K562 (cell line): ENCODE data around the gene SOCS3. TPM values are rescaled to one million over a fixed set of nuclear protein-coding genes. Genes with fewer than 3 reads are reported as not detected.

ENCODE experiments used
- ATF3 ChIP-seq, 2 experiments: fragments of 450-650 bp in 1 of 2; sonication (generic) in 1 of 2; formaldehyde crosslinking in 1 of 2; IDR thresholded peaks in 1 of 2; conservative IDR thresholded peaks in 1 of 2; 2 replicates each; pipeline versions ENCODE4 v1.6.1 to v1.8.1; 2016 to 2023; ENCODE audit warnings: mild to moderate bottlenecking in 2 of 2, moderate library complexity in 2 of 2, inconsistent platforms in 1 of 2, missing genetic modification reagents in 1 of 2
- CCNT2 ChIP-seq: IDR thresholded peaks from 2 replicates; pipeline ENCODE4 v1.6.1; 2011; ENCODE audit warnings: borderline replicate concordance, low read depth, mild to moderate bottlenecking, moderate library complexity, mixed read lengths, low read length; ENCODE audit not compliant: insufficient read length; ENCODE audit errors: extremely low read depth
- CTBP1 ChIP-seq: fragments of 450-650 bp; IDR thresholded peaks from 2 replicates; pipeline ENCODE4 v1.6.1; 2016; ENCODE audit warnings: borderline replicate concordance
- EHMT2 ChIP-seq: fragments of 450-650 bp; IDR thresholded peaks from 2 replicates; pipeline ENCODE4 v1.6.1; 2018; ENCODE audit warnings: antibody characterized with exemption
- HDGF ChIP-seq: fragments of 450-650 bp; IDR thresholded peaks from 2 replicates; pipeline ENCODE4 v1.6.1; 2016
- HMGN3 ChIP-seq: IDR thresholded peaks from 2 replicates; pipeline ENCODE4 v1.6.1; 2011; ENCODE audit warnings: borderline replicate concordance, low read depth, mild to moderate bottlenecking, mixed read lengths, low read length; ENCODE audit not compliant: insufficient read length; ENCODE audit errors: extremely low read depth
- KDM2B ChIP-seq: fragments of 250-450 bp; sonication (Bioruptor Pico); IDR thresholded peaks from 2 replicates; pipeline ENCODE4 v1.8.0; 2021; ENCODE audit warnings: mild to moderate bottlenecking, moderate library complexity
- NR2C2 ChIP-seq, 2 experiments: fragments of 200-800 bp in 1 of 2; sonication (Bioruptor generic) in 1 of 2; sonication (generic) in 1 of 2; formaldehyde crosslinking in 1 of 2; IDR thresholded peaks; 2 replicates each; pipeline versions ENCODE4 v1.6.1 to v1.8.0; 2016 to 2022; ENCODE audit warnings: mild to moderate bottlenecking in 1 of 2, missing compliant biosample characterization in 1 of 2, missing genetic modification characterization in 1 of 2, missing genetic modification reagents in 1 of 2
- PHF8 ChIP-seq: fragments of 200-600 bp; sonication (generic); IDR thresholded peaks from 2 replicates; pipeline ENCODE4 v1.6.1; 2012; ENCODE audit warnings: mixed run types, mild to moderate bottlenecking, inconsistent platforms, low read length, moderate library complexity, borderline replicate concordance
- POLR2B ChIP-seq: fragments of 450-650 bp; IDR thresholded peaks from 2 replicates; pipeline ENCODE4 v1.6.1; 2018; ENCODE audit warnings: low read depth; ENCODE audit not compliant: partially characterized antibody
- RB1 ChIP-seq: fragments of 450-650 bp; IDR thresholded peaks from 2 replicates; pipeline ENCODE4 v1.6.1; 2017; ENCODE audit warnings: low read depth, mild to moderate bottlenecking
- RFX1 ChIP-seq: fragments of 450-650 bp; IDR thresholded peaks from 2 replicates; pipeline ENCODE4 v1.6.1; 2016; ENCODE audit warnings: mild to moderate bottlenecking, moderate library complexity
- SRF ChIP-seq, 2 experiments: fragments of 250-450, 450-650 bp in 1 of 2; sonication (Bioruptor Pico) in 1 of 2; sonication (generic) in 1 of 2; formaldehyde crosslinking; IDR thresholded peaks; 2 replicates each; pipeline versions ENCODE4 v1.5.0 to v1.5.1; 2020 to 2022; ENCODE audit warnings: mild to moderate bottlenecking in 1 of 2, missing genetic modification reagents in 1 of 2
- SRSF3 ChIP-seq: fragments of 200-400 bp; formaldehyde crosslinking; IDR thresholded peaks from 2 replicates; pipeline ENCODE4 v1.6.1; 2016; ENCODE audit warnings: mild to moderate bottlenecking, low read length, moderate library complexity; ENCODE audit not compliant: insufficient read depth
- TCF15 ChIP-seq: fragments of 250-450 bp; sonication (Bioruptor Pico); IDR thresholded peaks from 2 replicates; pipeline ENCODE4 v1.8.0; 2022; ENCODE audit warnings: moderate library complexity, mild to moderate bottlenecking, inconsistent platforms
- VEZF1 ChIP-seq: fragments of 200-800 bp; sonication (Bioruptor generic); IDR thresholded peaks from 2 replicates; pipeline ENCODE4 v1.6.1; 2017; ENCODE audit warnings: missing genetic modification characterization, missing compliant biosample characterization
- ZFX ChIP-seq: sonication (generic); formaldehyde crosslinking; IDR thresholded peaks from 2 replicates; pipeline ENCODE4 v1.8.0; 2022; ENCODE audit warnings: mild to moderate bottlenecking, missing genetic modification reagents, moderate library complexity
- ZNF217 ChIP-seq: sonication (generic); formaldehyde crosslinking; IDR thresholded peaks from 2 replicates; pipeline ENCODE4 v1.8.0; 2022; ENCODE audit warnings: mild to moderate bottlenecking, missing genetic modification reagents
- ZNF316 ChIP-seq: fragments of 450-650 bp; IDR thresholded peaks from 2 replicates; pipeline ENCODE4 v1.6.1; 2016
- polyA plus RNA-seq, 8 experiments: library from polyadenylated mRNA; depleted of rRNA in 4 of 8; stranded (reverse) in 5 of 8; unstranded in 3 of 8; fragments of >200 nt; fragmentation: Nextera tagmentation in 2 of 8; fragmentation: Illumina TruSeq in 1 of 8; extraction: Ambion mirVana in 2 of 8; extraction: Trizol in 1 of 8; gene quantifications; 2 replicates each; pipeline versions ENCODE4 v1.2.1 to v1.2.3, GENCODE V29; 2011 to 2014; ENCODE audit warnings: inconsistent platforms in 1 of 8, missing spikeins in 1 of 8
- total RNA-seq, 7 experiments: library from RNA; depleted of rRNA in 6 of 7; stranded (reverse); fragments of >200 nt in 6 of 7; fragmentation: Illumina TruSeq in 2 of 7; extraction: Trizol in 2 of 7; gene quantifications; 2 replicates each; pipeline versions ENCODE4 v1.2.1 to v1.2.3, GENCODE V29; 2011 to 2021; ENCODE audit warnings: low replicate concordance in 1 of 7

The SOCS3 gene
- total and polyA plus RNA-seq, 9 of the 15 experiments (the other 6 are each of a cell fraction or from before 2014, with no cell fraction given): 0.56 to 38.9 (median 13.7) TPM

GRCh38 chr17:78341559-78342448, 18.1 kb downstream of the SOCS3 start (continued):
- TF ChIP-seq PHF8 (peak; percentile 36; the same call in 1 of the 2 replicates), RFX1 (peak; percentile 72), EHMT2 (no peak), ZFX (peak; percentile 76), ATF3 (IDR thresholded peaks at IDR 0.05) (0 out of 2 replicates have a peak, but pooled peaks have one; percentile 12), ATF3 (CRISPR knock-in tag; conservative IDR thresholded peaks at IDR 0.05) (no peak), KDM2B (CRISPR knock-in tag) (0 out of 2 replicates have a peak, but pooled peaks have one; percentile 39), HMGN3 (peak; percentile 33), CTBP1 (0 out of 2 replicates have a peak, but pooled peaks have one; percentile 47), RB1 (0 out of 2 replicates have a peak, but pooled peaks have one; percentile 10), SRF (CRISPR knock-in tag; IDR thresholded peaks at IDR 0.05) (0 out of 4 replicates have a peak, but pooled peaks of 1 of the 2 experiments have one; percentile 18), SRSF3 (no peak), POLR2B (no peak), CCNT2 (peak; percentile 39), VEZF1 (CRISPR knock-in tag) (peak; percentile 76), ZNF217 (CRISPR knock-in tag) (no peak), HDGF (no peak), TCF15 (CRISPR knock-in tag) (no peak), NR2C2 (CRISPR knock-in tag; IDR thresholded peaks at IDR 0.05) (no peak), NR2C2 (tag; IDR thresholded peaks at IDR 0.05) (no peak), ZNF316 (no peak)
